GM21723 (cell line): ENCODE data around the gene CYP1A2.

ENCODE experiments used
- ATAC-seq: cut with Tn5 transposase; IDR thresholded peaks from one replicate; pipeline ENCODE4 v1.9.1; 2021; ENCODE audit warnings: mild to moderate bottlenecking, moderate library complexity; ENCODE audit not compliant: unreplicated experiment

CYP1A2 gene

DNA sequence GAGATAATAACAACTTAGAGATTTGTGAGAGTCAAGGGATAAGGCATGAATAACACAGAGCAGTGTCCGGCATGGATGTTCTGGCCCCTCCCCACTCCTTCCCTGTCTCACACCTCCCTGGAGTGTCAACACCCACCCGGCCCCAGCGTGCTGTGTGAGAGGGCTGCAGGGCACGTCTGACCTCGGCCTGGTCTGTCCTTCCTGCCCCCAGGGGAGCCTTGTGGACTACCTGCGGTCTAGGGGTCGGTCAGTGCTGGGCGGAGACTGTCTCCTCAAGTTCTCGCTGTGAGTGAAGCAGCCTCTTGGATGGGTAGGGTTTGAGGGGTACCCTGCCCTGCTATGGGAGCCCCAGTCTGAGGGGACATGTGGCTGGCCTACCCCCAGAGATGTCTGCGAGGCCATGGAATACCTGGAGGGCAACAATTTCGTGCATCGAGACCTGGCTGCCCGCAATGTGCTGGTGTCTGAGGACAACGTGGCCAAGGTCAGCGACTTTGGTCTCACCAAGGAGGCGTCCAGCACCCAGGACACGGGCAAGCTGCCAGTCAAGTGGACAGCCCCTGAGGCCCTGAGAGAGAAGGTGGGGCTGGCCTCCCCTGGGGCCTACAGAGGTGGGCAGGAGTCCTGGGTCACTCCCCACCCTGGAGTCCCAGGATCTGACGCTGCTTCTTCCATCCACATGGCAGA is 52.8 kb downstream of the CYP1A2 start:
- no peak for ATAC-seq

DNA sequence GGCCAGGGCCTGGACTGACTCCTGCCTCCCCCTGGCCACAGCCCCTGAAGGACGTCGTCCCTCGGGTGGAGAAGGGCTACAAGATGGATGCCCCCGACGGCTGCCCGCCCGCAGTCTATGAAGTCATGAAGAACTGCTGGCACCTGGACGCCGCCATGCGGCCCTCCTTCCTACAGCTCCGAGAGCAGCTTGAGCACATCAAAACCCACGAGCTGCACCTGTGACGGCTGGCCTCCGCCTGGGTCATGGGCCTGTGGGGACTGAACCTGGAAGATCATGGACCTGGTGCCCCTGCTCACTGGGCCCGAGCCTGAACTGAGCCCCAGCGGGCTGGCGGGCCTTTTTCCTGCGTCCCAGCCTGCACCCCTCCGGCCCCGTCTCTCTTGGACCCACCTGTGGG is 53.6 kb downstream of the CYP1A2 start:
- no peak for ATAC-seq

DNA sequence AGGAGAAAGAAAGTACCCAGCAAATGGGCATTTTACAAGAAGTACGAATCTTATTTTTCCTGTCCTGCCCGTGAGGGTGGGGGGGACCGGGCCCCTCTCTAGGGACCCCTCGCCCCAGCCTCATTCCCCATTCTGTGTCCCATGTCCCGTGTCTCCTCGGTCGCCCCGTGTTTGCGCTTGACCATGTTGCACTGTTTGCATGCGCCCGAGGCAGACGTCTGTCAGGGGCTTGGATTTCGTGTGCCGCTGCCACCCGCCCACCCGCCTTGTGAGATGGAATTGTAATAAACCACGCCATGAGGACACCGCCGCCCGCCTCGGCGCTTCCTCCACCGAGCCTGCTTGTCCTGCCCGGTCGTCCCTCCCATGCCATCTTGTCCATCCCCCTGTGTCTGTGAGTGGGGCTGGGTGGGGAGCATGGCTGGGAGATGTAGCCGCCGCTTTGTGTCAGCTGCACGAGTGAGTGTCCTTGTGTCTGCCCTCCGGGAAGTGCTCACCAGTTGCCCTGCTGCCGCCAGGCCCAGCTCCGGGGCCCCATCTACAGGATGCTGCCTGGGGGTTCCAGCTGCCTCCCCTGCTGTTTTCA is 54.3 kb downstream of the CYP1A2 start:
- no peak for ATAC-seq

DNA sequence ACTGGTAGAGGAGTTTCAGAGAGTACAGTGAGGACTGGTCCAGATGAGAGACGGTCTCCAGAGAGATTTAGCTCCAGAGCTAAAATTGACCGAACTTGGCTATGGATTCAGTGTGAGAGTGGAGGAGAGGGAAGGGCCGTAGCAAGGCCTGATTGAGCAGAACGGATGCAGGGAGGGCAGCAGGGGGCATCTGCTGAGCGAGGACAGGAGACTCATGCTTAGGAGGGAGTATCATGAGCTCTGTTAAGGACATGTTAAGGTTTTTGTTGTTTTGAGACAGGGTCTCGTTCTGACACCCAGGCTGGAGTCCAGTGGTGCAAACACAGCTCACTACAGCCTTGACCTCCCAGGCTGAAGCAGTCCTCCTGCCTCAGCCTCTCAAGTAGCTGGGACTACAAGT is 56.3 kb downstream of the CYP1A2 start:
- no peak for ATAC-seq
